GM18499 (cell line): Measurements from ENCODE around the gene ADK.
"Not testable (repeated sequence)": the region's sequence is repeated elsewhere in the genome, so short reads cannot be mapped to it uniquely, and the experiment has no call there.

Experiments
- ATAC-seq: cut with Tn5 transposase; IDR thresholded peaks from one replicate; pipeline ENCODE4 v1.9.1; 2021; ENCODE audit warnings: moderate number of reproducible peaks; ENCODE audit not compliant: insufficient read depth, unreplicated experiment

The ADK gene

DNA sequence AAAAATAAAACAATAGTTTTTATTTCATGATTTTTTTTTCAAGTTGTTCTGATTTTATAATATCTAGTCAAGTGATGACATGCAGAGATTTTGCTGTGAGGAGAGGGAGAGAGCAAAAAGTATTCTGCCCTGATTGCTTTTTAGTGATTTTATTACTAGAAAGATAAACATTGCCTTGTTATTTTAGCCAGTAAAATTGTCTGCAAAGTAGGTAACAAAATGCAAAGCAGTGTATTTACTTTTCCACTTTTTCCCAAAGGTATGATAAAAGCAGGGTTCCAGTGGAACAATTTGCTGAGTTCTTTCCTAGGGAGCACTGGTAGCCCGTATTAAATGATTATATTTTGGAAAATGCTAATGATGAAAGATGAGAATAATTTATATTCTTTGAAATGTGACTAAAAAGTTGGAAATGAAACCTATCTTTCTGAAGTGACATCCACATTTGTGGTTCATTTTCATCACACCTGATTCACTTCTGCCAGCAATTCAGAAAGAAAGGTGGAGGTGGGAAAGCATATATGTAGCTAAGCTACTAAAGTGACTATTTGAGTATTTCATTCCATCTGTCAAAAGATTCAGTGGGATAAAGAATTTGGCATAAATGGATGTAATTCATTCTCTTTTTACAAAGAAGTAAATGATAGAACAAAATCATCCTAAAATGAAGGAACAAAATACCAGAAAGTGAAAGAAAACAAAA is 300.3 kb downstream of the ADK start:
- ATAC-seq: no peak

DNA sequence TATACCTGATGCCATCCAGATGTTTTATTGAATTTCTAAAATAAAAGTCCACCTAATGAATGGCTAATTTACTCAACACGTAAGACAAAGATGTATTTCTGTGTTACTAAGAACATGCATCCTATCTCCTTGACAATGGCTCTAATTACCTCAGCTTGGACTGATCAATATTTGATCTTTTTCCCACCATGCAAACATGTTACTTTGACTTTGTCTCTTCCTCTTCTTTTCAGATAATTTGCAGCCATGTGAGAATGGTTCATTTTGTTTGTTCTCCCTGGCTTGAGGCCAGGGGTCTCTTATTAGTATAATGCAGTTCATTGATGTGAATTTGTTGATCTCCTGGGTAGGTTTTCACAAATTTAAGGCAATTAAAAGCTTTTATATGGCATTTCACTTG is 302.1 kb downstream of the ADK start:
- ATAC-seq: no peak

DNA sequence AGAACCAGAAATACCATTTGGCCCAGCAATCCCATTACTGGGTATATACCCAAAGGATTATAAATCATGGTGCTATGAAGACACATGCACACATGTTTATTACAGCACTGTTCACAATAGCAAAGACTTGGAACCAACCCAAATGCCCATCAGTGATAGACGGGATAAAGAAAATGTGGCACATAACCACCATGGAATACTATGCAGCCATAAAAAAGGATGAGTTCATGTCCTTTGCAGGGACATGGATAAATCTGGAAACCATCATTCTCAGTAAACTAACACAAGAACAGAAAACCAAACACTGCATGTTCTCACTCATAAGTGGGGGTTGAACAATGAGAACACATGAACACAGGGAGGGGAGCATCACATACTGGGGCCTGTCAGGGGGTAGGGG is 306.5 kb downstream of the ADK start:
- ATAC-seq: not testable (repeated sequence)

GRCh38 chr10:74460812-74461211 is 309.8 kb downstream of the ADK start:
- no peak for ATAC-seq

- no peak for ATAC-seq
Observed at GRCh38 chr10:74474022-74474713, 323.1 kb downstream of the ADK start.

DNA sequence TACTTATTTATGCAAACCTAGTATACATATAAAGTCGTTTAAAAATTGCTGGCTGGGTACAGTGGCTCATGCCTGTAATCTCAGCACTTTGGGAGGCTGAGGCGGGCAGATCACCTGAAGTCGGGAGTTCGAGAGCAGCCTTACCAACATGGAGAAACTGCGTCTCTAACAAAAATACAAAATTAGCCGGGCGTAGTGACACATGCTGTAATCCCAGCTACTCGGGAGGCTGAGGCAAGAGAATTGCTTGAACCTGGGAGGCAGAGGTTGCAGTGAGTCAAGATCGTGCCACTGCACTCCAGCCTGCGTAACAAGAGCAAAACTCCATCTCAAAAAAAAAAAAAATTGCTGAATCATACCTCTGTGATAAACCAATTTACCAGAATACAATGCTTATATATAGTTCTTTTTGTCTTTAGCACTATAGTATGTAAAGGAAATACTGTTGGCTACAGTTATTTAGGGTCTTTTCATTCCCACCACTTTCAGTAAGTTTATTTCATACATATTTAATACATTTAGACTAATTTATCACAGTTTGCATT is 325.2 kb downstream of the ADK start:
- not testable (repeated sequence) for ATAC-seq

DNA sequence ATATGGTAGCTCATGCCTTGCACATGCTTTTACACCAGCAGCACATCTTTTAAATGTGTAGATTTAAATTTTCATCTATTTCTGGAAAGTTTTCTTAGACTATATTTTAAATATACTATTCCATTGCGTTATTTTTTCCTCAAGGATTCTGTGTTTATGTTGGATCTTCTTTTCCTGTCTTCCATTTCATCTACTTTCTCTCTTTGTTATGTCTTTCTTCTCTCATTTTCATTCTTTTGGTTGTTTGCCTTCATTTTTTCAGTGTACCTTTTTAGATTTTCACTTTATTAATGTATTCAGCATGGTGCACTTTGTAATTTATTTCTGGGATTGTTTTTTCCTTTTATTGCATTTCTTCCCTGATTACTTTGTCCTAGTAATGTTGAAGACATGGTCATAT is 329.8 kb downstream of the ADK start:
- no peak for ATAC-seq

GRCh38 chr10:74483356-74483755 is 332.3 kb downstream of the ADK start:
- ATAC-seq: no peak

DNA sequence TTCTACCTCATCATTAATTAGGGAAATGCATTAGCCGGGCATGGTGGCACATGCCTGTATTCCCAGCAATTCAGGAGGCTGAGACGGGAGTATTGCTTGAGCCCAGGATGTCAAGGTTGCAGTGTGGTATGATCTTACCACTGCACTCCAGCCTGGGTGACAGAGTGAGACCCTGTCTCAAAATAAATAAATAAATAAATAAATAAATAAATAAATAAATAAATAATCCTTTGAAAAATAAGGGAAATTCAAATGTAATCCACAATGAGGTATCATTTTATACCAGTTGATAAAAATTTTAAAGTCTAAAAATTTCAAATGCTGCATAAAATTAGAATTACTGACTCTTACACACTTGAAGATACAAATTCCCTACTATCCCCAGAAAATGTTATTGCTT is 334.3 kb downstream of the ADK start:
- ATAC-seq: no peak

DNA sequence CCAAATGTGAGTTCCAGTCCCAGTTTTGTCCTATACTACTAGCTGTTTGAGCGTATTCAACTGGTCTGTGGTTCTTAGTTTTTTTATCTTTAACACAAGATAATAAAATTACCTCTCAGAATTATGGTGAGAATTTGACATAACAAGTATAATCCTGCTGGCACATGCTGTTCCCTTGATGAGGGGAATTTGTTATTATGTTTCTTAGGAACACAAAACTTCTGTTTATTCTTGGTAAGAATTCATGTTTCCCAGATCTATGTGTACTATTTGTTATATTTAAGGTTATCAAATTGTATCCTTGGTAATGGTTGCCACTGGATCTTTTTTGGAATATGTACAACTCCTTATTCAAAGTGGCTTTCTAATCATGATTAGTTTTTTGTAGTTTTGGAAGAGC is 335.6 kb downstream of the ADK start:
- no peak for ATAC-seq

GRCh38 chr10:74488907-74489306 is 337.9 kb downstream of the ADK start:
- no peak for ATAC-seq

DNA sequence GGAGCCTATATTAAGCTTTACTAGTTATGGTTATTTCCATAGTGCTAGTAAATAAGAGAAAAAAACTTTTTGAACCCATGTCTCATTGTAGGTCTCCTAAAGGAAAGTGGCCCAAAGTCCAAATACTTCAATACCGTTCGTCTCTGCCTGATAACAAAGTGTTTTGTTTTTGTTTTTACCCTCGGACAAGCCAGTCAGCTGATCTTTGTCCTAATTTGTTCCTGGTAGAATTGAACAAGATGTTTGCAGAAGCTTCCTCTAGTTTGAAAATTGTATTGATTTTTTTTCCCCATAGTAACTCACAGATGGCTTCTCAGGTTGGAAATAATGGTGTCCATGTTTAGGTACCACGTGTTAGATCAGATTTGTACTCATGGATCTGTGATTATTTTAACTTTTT is 339.5 kb downstream of the ADK start:
- no peak for ATAC-seq

- no peak for ATAC-seq
Observed at GRCh38 chr10:74491014-74491413, 340.0 kb downstream of the ADK start.

- not testable (repeated sequence) for ATAC-seq
Observed at GRCh38 chr10:74496276-74496675, 345.3 kb downstream of the ADK start.

GRCh38 chr10:74498664-74499063 is 347.6 kb downstream of the ADK start:
- ATAC-seq: not testable (repeated sequence)

DNA sequence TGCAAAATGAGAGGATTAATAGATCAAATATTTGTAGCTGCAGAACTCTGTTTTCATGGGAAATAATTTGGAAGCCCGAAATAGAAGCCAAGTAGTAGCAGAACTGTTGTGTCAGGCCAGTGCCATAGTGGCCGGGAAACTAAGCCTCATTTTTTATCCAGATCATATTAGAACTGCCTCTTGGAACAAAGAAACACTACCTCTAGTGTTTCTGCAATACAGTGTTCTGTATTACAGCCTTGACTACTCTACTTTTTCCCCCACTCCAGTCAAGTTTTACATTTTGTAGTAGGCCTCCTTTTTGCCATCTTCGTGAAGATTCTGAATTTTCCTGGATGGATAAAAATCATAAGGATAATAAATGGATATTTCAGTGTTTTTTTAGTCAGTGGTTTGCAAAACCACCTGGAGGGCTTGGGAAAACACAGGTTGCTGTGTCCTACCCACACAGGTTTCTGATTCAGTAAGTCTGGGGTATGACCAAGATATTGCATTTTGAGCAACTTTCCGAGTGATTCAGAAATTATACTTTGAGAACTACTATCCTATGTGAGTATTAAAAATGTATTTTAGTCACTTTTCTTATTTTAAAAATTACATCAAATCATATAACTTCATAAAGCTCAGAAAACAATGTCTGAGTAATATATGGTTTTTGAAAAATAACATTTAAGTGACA is 349.1 kb downstream of the ADK start:
- ATAC-seq: no peak

DNA sequence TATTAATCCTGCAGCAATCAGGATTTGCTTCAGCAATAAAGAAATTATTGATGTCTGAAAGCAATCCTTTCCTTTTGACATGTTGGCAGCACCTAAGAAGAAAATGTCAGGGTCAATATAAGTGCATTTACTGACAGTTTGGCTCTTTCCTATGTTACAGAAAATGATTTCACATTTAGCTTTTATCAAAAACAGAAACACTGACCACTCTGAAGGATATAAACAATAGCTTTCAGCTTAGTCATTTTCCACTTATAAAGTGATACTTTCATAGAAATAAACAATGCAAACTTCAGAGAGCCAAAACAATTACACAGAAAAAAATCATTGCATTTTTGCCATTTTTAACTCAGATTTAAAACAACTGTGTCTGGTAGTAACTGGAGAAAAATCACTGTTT is 349.8 kb downstream of the ADK start:
- no peak for ATAC-seq

DNA sequence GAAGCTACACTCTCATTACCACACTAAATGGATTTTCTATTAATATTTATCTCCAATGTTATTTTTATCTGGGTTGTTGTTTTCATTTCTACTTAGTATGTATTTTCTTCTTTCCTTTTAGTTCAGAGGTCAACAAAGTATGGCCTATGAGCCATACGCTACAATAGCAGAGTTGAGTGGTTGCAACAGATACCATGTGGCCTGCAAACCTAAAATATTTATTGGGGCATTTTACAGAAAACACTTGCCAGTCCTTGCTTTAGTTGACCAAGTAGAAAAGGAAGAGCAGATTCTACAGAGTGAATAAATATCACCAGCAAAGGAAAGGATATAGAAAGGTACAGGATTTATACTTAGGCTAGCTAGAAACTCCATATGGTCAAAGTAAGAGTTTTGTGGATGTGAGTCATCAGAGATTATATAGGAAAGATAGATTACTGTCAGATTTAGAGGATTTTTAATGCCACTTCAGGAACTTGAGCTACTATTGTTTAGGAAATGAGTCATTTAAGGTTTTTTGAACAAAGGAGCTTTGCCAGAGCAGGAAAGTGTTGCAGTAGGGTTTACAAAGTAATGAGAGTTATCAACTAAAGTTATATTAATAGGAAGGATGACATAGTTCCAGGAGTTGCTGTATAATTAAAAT is 352.1 kb downstream of the ADK start:
- ATAC-seq: no peak

DNA sequence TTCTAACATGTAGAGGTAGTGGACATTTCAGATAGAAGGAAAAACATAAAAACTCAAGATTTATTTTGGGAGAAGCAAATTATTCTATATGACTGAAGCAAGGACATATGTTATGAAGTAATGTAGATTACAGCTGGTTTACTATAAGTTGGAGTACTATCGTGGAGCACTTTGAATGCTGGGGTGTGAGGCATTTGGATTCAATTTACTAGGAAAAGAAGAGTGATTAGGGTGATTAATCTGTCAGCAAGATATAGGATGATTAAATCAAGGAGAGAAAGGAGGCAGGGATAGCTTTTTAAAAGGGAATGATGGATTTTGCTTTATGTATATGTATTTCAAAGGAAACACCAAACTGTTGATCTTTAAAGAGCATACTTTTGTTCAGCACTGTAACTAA is 356.9 kb downstream of the ADK start:
- ATAC-seq: no peak

DNA sequence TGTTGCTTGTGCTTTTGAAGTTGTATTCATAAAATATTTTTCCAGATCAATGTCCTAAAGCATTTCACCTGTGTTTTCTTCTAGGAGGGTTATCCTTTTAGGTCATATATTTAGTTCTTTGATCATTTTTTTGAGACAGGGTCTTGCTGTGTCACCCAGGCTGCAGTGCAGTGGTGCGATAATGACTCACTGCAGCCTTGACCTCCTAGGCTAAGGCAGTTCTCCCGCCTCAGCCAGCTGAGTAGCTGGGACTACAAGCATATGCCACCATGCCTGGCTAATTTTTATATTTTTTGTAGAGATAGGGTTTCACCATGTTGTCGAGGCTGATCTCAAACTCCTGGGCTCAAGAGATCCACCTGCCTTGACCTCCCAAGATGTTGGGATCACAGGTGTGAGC is 359.6 kb downstream of the ADK start:
- no peak for ATAC-seq

GRCh38 chr10:74511051-74511450 is 360.0 kb downstream of the ADK start:
- ATAC-seq: no peak
